VCaP (cell line): ENCODE measurements around the gene CPA2.

Experiments
- H3K27ac ChIP-seq: fragments of 450-650 bp; 2 replicates; pipeline ENCODE4 v1.5.1; 2017
- CTCF ChIP-seq: fragments of 450-650 bp; conservative IDR thresholded peaks from 2 replicates; pipeline ENCODE4 v1.5.1; 2017; ENCODE audit warnings: mild to moderate bottlenecking, moderate library complexity

CPA2 gene

GRCh38 chr7:130292682-130293257 is 26.1 kb downstream of the CPA2 start, which contains the start of gene CPA4:
Gene CPA4, plus strand, starts transcription at chr7:130293161. Its CDS starts 20 bp downstream, at chr7:130293181.
- H3K27ac ChIP-seq, result no peak within 1 kb of the TSS

GRCh38 chr7:130293521-130293920 is 26.9 kb downstream of the CPA2 start:
- no peak for TF ChIP-seq CTCF
- no peak overlapping the region for H3K27ac ChIP-seq

More at GRCh38 chr7:130292682-130293257, 26.1 kb downstream of the CPA2 start, which contains the start of gene CPA4:
- TF ChIP-seq CTCF, result no peak

- H3K27ac ChIP-seq, result no peak overlapping the region
- no peak for TF ChIP-seq CTCF
Observed at GRCh38 chr7:130294314-130294713, 27.7 kb downstream of the CPA2 start.

- no peak overlapping the region for H3K27ac ChIP-seq
- no peak for TF ChIP-seq CTCF
Observed at GRCh38 chr7:130296221-130296951, 29.7 kb downstream of the CPA2 start.

- TF ChIP-seq CTCF, result no peak
- no peak overlapping the region for H3K27ac ChIP-seq
Observed at GRCh38 chr7:130297628-130298543, 31.2 kb downstream of the CPA2 start.

GRCh38 chr7:130298544-130299326 is 32.1 kb downstream of the CPA2 start:
- no peak for TF ChIP-seq CTCF
- no peak overlapping the region for H3K27ac ChIP-seq
